GM19372 (cell line): ENCODE measurements around the gene CYP2C19.
"Not testable (repeated sequence)": the region's sequence is repeated elsewhere in the genome, so short reads cannot be mapped to it uniquely, and the experiment has no call there.

ENCODE experiments used
- ATAC-seq: cut with Tn5 transposase; IDR thresholded peaks from one replicate; pipeline ENCODE4 v1.9.1; 2021; ENCODE audit warnings: mild to moderate bottlenecking, low read depth, moderate library complexity; ENCODE audit not compliant: unreplicated experiment

CYP2C19 gene

DNA sequence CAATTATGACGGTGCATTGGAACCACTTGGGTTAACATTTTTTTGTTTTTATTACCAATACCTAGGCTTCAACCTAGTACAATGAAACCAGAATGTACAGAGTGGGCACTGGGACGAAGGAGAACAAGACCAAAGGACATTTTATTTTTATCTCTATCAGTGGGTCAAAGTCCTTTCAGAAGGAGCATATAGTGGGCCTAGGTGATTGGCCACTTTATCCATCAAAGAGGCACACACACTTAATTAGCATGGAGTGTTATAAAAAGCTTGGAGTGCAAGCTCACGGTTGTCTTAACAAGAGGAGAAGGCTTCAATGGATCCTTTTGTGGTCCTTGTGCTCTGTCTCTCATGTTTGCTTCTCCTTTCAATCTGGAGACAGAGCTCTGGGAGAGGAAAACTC lies at the start of gene CYP2C19:
TSS of gene CYP2C19 (plus strand) at position 289 of the 400 bp plus-strand sequence. CDS start at position 314, 25 bp downstream.
- ATAC-seq: no peak

DNA sequence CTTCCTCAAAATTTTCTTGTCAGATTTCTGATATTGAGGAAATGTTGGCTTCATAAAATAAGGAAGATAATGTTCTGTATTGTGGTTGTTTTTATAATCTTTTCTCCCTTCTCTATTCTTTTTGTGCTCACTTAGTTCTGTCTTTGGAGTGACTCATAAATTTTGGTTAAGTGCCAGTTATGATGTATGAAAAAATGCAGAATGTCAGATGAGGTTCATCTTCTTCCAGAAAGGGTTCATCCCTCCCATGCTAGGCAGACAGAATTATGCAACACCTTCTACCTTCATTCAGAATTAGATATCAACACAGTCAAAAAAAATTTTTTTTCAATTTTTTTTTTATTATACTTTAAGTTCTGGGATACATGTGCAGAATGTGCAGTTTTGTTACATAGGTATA lies 36.6 kb upstream of the CYP2C19 start:
- no peak for ATAC-seq

DNA sequence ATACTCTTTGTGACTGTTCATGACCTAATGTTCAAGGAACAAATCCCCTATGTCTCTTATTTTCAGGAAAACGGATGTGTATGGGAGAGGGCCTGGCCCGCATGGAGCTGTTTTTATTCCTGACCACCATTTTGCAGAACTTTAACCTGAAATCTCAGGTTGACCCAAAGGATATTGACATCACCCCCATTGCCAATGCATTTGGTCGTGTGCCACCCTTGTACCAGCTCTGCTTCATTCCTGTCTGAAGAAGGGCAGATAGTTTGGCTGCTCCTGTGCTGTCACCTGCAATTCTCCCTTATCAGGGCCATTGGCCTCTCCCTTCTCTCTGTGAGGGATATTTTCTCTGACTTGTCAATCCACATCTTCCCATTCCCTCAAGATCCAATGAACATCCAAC lies 27.3 kb upstream of the CYP2C19 start:
- ATAC-seq: no peak

DNA sequence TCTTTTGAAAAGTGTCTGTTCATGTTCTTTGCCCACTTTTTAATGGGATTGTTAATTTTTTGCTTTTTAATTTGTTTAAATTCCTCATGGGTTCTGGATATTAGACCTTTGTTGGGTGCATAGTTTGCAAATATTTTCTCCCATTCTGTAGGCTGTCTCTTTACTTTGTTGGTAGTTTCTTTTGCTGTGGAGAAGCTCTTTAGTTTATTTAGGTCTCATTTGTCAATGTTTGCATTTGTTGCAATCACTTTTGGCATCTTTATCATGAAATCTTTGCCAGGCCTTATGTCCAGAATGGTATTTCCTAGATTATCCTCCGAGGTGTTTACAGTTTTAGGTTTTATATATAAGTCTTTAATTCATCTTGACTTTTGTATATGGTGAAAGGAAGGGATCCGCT lies 23.9 kb upstream of the CYP2C19 start:
- ATAC-seq: no peak

DNA sequence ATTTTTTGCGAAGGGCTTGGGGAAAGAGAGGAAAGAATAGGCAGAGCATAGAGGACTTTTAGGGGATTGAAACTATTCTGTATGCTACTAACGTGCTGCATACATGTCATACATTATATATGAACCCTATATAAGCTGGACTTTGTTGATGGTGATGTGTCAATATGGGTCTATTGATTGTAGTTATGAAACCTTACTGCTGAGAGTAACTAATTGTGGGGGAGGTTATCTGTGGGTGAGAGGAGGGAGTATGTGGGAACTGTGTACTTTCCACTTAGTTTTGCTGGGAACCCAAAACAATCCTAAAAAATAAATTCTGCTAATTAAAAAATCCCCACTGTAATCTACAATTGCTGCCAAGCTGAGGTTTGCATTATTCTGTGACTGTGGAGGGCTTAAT lies 15.3 kb upstream of the CYP2C19 start:
- ATAC-seq: no peak

DNA sequence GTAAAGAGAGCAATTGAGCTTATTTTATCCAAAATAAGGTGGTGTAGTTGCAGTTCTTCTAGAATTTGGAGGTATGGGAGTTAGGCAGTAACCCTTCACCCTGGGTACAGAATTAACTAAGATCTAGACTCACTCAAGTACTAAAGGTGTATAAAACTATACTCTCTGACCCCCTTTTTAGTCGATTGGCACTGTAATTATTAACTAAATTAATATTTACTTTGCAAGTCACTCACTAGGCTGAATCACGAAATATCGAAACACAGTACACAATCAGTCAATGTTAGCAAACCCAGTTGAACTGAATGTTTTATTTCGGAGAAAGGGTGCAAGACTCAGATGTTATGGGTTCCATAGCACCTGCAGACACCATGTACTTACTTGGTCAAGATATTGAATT lies 14.6 kb upstream of the CYP2C19 start:
- no peak for ATAC-seq

DNA sequence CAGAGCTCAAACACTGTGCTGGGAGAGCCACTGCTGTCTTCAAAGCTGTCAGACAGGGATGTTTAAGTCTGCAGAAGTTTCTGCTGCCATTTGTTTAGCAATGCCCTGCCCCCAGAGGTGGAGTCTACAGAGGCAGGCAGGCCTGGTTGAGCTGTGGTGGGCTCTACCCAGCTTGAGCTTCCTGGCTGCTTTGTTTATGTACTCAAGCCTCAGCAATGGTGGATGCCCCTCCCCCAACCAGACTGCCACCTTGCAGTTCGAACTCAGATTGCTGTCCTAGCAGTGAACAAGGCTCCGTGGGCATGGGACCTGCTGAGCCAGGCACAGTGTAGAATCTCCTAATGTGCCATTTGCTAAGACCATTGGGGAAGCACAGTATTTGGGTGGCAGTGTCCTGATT lies 4.6 kb upstream of the CYP2C19 start:
- ATAC-seq: no peak

DNA sequence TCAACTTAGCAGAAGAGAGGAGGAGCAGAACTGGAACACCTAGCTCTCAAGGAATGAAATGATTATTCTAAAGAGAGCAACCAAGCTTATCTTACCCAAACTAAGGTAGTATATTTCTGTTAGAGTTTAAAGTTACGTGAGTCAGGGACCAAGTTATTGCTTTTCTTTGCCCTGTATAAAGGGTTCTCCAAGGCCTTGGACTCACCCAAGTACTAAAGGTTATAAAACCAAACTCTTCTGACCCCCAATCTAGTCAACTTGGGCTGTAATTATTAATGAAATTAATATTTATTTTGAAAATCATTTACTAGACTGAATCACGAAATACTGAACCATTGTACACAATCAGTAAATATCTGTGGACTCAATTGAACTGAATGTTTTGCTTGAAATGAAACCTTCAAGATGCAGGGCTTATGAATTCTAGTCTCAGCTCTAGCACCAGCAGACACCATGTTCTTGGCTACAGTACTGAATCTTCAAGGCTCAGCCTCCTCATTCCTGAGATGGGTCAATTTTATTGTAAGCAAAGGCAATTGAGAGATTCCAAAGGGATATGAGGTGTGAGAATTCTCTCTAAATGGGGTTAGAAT lies 1.8 kb upstream of the CYP2C19 start:
- ATAC-seq: no peak

DNA sequence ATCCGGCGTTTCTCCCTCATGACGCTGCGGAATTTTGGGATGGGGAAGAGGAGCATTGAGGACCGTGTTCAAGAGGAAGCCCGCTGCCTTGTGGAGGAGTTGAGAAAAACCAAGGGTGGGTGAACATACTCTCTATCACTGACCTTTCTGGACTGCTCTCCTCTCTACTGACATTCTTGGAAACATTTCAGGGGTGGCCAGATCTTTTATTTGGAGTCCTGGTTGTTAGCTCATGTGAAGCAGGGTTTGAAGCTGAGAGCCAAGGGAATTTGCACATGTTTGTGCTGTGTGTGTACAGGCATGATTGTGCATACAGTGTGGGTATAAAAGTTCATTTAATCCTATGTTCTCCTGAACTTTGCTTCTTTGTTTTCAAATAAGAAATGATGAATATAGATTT lies 12.9 kb downstream of the CYP2C19 start:
- ATAC-seq: not testable (repeated sequence)

DNA sequence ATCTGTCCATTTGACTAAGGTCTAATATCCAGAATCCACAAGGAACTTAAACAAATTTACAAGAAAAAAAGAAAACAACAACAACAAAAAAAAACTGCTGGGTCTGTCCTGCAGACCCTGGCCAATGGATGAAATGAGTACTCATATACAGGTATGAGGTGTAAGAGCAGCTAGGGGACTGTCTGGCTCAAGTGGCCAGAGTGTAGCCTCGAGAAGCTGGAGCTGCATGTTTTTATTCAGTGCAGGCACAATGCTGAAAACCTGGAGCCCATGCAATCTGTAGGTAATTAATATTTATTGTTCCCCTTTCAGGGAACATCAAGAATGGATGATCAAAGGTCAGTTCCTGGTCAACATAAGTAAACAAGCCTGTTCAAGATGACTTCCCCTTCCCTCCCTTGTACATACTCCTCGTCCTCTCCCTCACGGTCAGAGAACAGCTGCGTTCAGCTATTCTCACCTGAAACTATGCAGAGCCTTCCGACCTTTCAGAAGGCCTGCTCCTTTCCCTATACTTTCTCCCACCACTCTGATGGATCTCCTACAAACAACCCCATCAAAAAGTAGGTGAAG lies 15.5 kb downstream of the CYP2C19 start:
- ATAC-seq: no peak

DNA sequence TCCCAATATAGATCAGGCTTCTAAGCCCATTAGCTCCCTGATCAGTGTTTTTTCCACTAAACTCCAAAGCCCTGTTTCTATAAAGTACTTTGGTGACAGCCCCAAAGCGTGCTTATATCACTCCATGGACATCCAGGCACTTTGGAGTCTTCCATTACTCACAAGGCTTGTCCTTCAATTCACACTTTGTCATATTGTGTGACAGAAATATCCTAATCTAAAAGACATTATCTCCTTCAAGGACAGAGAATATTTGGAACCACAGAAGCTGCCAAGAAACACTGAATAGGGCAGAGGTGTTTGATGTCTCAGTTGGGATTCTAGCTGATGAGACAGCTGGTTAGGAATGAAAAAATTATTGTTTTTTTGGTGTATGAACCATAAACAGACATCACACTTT lies 18.4 kb downstream of the CYP2C19 start:
- no peak for ATAC-seq

DNA sequence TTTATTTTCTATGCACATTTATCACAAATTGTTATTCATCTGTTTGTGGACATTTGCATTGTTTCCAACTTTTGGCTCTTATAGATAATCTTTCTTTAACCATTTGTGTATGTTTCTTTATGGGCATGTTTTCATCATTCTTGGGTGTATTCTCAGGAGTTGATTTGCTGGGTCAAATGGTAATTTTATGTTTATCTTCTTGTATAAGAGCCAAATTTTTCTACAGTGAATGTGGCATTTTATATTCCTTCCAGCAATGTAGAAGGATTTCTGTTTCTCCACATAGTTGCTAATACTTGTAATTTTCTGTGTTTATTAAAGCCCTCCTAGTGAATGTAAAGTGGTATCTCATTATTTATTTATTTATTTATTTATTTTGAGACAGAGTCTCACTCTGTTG lies 21.8 kb downstream of the CYP2C19 start:
- no peak for ATAC-seq

DNA sequence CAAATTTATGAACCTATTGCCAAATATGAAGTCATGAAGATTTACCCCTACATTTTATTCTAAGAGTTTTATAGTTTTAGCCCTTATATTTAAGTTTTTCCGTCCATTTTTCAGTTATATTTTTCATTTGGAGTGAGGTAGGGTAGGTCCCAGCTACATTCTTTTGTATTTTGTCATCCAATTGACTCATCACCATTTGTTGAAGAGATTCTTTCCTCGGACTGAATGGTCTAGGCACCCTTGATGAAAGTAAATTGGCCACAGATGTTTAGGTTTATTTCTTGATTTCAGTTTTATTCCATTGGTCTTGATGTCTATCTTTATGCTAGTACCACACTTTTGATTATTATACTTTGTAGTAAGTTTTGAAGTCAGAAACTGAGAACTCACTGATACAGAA lies 22.7 kb downstream of the CYP2C19 start:
- no peak for ATAC-seq

DNA sequence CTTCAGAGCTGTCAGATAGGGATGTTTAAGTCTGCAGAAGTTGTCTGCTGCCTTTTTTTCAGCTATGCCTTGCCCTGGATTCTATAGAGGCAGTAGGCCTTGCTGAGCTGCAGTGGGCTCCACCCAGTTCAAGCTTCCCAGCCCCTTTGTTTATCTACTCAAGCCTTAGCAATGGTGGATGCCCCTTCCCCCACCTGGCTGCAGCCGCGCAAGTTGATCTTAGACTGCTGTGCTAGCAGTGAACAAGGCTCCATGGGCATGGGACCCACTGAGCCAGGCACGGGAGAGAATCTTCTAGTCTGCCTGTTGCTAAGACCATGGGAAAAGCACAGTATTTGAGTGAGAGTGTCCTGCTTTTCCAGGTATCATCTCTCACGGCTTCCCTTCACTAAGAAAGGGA lies 38.1 kb downstream of the CYP2C19 start:
- not testable (repeated sequence) for ATAC-seq

DNA sequence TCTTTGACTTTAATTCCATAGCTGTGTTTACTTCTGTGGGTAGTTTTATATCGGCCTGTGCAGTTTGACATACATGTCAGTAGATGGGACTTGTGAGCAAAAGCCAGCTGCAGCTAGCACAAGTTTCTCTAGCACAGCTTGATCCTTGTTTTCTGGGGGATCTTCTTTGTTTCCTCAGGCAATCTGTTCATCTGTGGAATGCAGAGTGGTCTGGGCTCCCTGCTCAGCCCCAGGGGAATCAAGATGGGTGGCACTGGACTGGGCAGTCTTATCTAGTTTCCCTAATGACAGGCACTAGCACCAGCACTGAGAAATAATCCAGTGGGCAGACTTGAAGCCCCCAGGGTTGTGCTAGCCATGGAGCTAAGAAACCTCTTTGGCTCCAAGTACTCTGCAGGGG lies 40.8 kb downstream of the CYP2C19 start:
- no peak for ATAC-seq

DNA sequence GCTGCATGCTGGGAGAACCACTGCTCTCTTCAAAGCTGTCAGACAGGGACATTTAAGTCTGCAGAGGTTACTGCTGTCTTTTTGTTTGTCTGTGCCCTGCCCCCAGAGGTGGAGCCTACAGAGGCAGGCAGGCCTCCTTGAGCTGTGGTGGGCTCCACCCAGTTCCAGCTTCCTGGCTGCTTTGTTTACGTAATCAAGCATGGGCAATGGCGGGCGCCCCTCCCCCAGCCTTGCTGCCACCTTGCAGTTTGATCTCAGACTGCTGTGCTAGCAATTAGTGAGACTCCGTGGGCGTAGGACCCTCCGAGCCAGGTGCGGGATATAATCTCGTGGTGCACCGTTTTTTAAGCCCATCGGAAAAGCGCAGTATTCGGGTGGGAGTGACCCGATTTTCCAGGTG lies 67.5 kb downstream of the CYP2C19 start:
- ATAC-seq: not testable (repeated sequence)

DNA sequence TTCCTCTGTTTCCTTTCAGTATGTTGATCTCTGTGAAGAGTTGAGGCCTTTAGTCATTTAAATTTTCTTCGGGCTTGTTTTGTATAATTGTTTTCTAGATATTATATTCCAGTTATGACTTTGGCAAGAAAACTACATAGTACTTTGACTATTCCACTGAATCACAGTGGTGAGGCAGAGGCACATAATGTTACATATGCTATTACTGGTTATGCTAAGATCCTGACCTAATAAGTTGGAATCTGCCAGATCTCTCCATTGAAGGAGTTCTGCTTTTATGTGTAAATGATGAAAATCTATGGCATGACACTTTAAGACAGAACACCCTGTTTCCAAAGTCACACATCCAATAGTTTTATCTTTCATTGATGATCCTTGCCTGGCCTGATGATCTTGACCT lies 83.7 kb downstream of the CYP2C19 start:
- no peak for ATAC-seq

DNA sequence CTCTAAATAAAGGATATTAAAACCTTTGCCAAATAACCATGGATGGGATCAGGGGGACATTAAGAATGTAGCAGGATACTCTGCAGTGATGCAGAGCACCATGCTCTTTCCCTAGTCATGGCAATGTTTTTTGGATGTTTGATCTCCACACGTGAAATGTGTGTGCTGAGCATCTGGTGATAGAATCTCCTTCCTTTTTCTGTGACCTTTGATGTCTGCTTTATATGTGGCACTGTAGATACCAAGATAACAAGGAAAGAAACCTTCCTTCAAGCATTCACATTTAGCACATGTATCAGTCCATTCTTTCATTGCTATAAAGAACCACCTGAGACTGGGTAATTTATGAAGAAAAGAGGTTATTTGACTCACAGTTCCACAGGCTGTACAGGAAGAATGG lies 88.3 kb downstream of the CYP2C19 start:
- no peak for ATAC-seq

DNA sequence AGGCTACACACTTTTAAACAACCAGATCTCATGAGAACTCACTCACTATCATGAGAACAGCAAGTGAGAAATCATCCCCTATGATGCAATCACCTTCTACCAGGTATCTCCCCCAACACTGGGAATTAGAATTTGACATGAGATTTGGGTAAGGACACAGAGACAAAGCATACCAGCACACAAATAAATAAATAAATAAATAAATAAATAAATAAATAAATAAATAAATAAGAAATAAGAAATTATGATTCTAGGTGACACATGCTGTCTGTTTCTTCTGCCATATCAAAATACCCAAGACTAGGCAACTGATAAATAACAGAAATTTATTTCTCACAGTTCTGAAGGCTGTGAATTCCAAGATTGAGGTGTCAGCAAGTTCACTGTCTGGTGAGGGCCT lies 88.8 kb downstream of the CYP2C19 start:
- no peak for ATAC-seq

DNA sequence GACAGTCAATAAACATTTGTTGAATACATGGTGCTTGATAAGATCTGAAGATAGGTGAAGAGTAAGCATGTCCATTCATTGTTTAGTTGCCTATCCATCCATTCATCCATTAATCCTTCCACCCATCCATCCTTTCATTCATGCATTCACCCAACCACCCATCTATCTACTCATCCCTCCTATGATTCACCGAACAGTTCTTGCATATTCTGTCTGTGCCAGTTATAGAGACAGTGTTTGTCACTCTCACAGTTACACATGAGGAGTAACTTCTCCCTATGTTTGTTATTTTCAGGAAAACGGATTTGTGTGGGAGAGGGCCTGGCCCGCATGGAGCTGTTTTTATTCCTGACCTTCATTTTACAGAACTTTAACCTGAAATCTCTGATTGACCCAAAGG lies 90.0 kb downstream of the CYP2C19 start:
- ATAC-seq: no peak

DNA sequence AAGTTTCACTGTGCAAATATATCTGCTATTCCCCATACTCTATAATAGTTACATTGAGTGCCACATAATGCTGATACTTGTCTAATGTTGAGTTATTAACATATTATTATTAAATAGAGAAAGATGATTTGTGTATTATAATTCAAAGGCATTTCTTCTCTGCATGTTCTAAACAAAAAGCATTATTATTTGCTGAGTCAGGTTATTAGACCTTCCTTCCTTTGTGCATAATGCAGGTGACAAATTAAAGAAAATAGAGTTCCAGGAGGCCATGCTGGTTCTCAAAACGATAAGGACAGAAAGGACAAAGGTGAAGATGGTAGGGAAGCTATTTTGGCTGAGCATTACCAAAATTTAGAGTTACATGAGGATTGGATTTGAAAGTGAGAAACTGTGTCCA lies 90.6 kb downstream of the CYP2C19 start:
- ATAC-seq: no peak

DNA sequence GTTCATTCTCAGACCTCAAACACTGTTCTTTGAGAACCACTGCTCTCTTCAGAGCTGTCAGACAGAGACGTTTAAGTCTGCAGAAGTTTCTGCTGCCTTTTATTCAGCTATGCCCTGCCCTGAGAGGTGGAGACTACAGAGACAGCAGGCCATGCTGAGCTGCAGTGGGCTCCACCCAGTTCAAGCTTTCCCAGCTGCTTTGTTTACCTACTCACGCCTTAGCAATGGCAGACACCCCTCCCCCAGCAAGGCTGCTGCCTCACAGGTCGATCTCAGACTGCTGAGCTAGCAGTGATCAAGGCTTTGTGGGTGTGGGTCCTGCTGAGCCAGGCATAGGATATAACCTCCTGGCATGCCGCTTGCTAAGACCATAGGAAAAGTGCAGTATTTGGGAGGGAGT lies 95.5 kb downstream of the CYP2C19 start:
- no peak for ATAC-seq

DNA sequence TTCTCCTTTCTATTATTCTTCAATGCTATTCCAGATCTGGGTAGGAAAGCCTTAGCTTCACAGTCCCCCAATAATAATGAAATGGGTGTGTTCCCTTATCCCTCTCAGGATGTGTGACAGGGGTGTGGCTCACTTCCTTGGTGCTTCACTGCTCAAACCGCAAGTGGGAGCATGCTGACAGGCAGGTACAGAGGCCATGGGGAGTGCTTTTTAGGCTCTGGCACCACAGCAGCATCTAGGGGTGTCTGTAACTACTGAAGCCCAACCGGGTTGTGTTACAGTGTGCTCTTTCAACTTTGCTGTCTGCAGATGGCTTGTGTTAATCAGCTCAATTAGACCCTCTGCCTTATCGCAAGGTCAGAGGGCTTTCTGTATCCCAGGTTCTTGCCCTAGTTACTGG lies 96.6 kb downstream of the CYP2C19 start:
- ATAC-seq: no peak
